ENCODE data around the gene CREG1.

DNA sequence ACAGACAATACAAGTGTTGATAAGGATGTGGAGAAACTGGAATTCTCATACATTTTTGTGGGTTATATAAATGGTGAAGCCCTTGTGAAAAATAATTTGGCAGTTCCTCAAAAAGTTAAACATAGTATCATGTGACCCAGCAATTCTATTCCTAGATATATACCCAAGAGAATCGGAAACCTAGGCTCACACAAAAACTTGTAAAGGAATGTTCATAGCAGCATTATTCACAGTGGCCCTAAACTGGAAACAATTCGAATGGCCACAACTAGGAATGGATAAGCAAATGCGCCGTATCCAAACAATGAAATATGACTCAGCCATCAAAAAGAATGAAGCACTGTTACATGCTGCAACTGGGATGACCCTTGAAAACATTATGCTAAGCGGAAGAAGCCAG, 31.3 kb downstream of the CREG1 start:
- no peak for TF ChIP-seq GATA2 (IDR thresholded peaks at IDR 0.05; ENCODE audit: low read depth, low read length)
- TF ChIP-seq GATA3 (IDR thresholded peaks at IDR 0.05; ENCODE audit: low read depth, low read length) = no peak

All from SH-SY5Y (cell line).